Left ventricle myocardium superior (tissue), 1 donor: ENCODE measurements around the gene WFIKKN2. TPM values are rescaled to one million over a fixed set of nuclear protein-coding genes. Genes with fewer than 3 reads are reported as not detected.
A peak's percentile ranks its signal among the peaks of the same experiment; 100 is the strongest.

Source experiments
- ATAC-seq: fragments of 200-7000 bp; cut with Tn5 transposase; one replicate; pipeline ENCODE4 v1.9.1; 2020; ENCODE audit warnings: mild to moderate bottlenecking, moderate library complexity
- DNase-seq: peaks from one replicate; pipeline ENCODE4 v3.0.0-alpha.2; 2020
- intact Hi-C: fragments of 100-400 bp; cut with micrococcal nuclease; formaldehyde crosslinking; loops from one replicate; pipeline ENCODE4 v1.11.0; 2022
- total RNA-seq: library from RNA; stranded (reverse); fragmentation: NEBNext Ultra II Directional; extraction: Animal tissue kit (Norgen Biotek cat#: 25700); gene quantifications from one replicate; pipeline ENCODE4 v1.2.1, GENCODE V29; 2021
- donor health status: DM: no; HTN: yes; CAD: no; lungs with severe emphysema.

The WFIKKN2 gene
- total RNA-seq, 1 donor from 2014 or later = 0.07 TPM

DNA sequence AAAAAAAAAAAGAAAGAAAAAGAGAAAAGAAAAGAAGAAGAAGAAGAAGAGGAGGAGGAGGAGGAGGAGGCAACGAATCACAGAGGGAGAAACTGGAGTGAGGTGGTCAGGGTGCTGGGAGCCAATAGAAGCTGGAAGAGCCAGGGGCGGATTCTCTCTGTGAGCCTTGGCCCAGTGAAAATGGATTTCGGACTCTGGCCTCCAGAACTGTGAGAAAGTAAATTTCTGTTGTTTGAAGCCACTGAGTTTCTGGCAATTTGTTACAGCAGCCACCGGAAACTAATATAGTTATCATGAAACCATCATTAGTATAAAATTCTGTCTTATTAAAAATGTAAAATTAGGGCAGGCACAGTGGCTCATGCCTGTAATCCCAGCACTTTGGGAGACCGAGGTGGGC lies 27.7 kb upstream of the WFIKKN2 start:
- intact Hi-C loops = no loop called here
- ATAC-seq = no peak
- DNase-seq = no peak

DNA sequence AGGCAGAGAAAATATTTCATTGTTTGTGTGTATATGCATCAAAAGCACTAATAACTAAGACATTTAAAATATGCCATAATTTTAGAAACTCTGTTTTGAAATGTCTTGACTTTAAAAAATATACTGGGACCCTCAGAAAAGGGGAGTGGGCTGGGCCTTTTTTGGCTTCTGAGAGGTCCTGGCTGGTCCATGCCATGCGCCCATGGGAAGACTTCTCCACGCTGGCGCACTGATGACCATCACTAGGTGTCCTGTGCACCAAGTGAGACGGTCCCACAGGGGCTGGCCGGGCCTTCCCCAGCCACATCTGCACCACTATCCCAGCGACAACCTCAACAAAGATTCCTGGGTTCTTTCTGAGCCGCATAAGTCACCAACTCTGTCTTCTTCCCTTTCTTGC lies 27.0 kb upstream of the WFIKKN2 start:
- DNase-seq = no peak
- intact Hi-C loops = no loop called here
- ATAC-seq = no peak

DNA sequence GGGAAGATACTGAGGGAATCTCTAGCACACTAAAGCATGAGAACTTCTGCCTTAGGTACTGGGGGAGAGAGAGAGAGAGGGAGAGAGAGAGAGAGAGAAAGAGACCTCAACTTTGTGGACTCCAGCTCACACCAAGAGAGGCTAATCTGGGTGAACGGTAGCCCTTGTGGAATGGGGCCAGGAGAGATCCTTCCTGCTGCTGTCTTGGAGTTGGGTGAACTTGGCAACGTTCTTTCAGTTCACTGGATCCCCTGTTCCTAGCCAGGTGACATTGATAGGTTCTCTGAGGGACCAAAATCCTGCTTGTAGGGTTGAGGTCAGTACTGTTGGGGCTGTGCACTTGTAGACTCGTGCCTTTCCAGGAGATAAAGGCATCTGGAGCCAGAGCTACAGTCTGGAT lies 26.5 kb upstream of the WFIKKN2 start:
- no peak for ATAC-seq

DNA sequence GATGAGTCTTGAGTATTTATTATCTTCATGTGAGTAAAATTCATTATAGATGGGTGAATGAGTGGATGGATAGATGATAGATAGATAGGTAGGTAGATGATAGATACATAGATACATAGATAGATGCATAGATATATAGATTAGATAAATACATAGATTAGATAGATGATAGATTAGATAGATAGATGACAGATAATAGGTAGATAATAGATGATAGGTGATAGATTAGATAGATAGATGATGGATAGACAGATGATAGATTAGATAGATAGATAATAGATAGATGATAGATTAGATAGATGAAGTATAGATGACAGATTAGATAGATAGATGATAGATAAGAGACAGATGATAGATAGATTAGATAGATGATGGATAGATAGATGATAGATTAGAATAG lies 21.8 kb upstream of the WFIKKN2 start:
- no peak for DNase-seq
- intact Hi-C loops = no loop called here
- no peak for ATAC-seq

More for the DNA sequence above, 26.5 kb upstream of the WFIKKN2 start:
- intact Hi-C loops = no loop called here
- no peak for DNase-seq

GRCh38 chr17:50815400-50815799 lies 20.0 kb upstream of the WFIKKN2 start:
- DNase-seq (no peak), ATAC-seq (no peak)
- intact Hi-C loops = no loop called here

- intact Hi-C loops = no loop called here
- ATAC-seq = peak; percentile 17
- DNase-seq = no peak
These were observed 19.1 kb upstream of the WFIKKN2 start for GRCh38 chr17:50816271-50816670.

- intact Hi-C loops = no loop called here
- ATAC-seq (peak; percentile 83), DNase-seq (peak; percentile 83)
These were observed 18.3 kb upstream of the WFIKKN2 start for GRCh38 chr17:50816771-50817751.

DNA sequence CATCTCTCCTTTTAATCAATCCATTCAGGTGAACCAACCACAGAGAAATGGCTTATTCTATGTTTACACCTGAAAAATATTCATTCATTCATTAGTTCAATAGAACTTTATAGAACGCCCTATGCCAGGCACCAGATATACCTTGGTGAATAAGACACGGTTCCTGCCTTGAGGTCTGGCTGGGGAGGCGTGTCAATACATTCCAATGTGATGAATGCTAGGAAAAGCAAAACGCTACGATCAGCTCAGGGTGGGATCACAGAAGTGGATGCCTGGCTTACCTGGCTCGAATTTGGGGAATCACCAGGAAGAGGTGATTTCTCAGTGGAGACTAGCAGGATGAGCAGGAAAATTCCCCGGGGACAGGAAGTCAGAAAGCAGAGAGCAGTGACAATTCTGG lies 17.5 kb upstream of the WFIKKN2 start:
- no peak for DNase-seq
- no peak for ATAC-seq
- intact Hi-C loops = no loop called here

DNA sequence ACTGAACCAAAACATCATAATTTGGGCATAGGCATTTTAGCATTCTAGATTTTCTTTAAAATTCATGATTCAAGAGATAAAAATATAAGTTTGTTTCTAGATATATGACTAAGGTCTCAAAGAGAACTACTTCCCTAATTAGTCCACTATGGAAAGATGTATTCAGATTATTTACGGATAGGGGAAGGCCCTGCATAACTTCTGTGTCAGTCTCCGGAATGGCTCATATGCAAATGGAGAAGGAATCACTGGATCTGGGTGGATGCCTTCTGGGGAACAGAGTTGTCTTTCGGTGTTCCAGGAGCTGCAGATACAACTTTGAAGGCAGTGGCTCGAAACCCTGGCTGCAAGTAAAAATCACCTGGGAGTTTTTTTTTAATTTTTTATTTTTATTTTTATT lies 17.1 kb upstream of the WFIKKN2 start:
- DNase-seq (no peak), ATAC-seq (no peak)
- intact Hi-C loops = no loop called here

DNA sequence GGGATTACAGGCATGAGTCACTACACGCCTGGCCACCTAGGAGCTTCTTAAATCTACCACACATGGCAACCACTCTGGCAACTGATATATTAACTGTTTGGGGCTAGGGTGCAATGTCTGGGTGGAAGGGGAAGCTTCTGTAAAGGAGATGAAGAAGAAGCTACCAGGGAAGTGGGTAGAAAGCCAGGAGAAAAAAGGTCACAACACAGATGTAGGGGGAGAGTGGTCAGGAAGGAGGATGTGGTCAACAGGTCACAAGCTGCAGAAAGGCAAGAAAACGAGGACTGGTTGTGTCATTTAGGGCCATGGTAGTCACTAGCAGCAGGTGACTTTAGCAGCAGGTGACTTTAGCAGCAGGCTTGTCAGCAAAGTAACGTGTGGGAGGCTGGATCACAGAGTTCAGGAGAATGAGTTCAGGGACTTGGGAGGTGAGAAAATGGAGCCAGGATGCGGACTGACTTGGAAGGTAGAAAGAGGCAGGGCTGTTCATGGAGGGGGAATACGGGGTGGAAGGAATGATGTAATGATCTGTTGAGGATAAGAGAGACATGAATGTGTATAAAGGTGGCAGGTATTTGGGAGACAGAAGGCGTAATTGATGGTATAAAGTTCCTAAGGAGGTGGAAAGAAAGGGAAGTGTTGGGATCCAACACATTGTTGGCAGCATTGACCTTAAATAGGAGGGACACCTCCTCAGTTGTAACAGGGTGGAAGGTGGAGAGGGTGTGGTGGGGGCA lies 16.3 kb upstream of the WFIKKN2 start:
- intact Hi-C loops = no loop called here
- DNase-seq (no peak), ATAC-seq (no peak)

DNA sequence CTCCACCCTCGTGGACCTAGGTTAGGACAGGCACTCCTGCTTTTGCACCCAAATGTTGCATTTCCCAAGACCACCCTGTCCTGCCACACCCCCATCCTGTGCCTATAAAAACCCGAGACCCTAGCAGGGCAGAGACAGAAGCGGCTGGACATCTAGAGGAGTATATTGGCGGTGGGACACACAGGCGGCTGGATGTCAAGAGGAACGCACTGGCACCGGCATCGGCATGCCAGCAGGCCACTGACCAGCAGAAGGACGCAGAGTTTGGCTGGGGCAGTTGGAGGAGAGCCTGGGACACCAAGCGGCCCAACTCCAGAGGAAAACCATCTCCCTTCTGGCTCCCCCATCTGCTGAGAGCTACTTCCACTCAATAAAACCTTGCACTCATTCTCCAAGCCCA lies 14.7 kb upstream of the WFIKKN2 start:
- intact Hi-C loops = no loop called here
- ATAC-seq (no peak), DNase-seq (no peak)

- DNase-seq (no peak), ATAC-seq (no peak)
- intact Hi-C loops = no loop called here
These were observed 12.8 kb upstream of the WFIKKN2 start for GRCh38 chr17:50822550-50822949.

- no peak for DNase-seq
- intact Hi-C loops = no loop called here
- no peak for ATAC-seq
These were observed 11.0 kb upstream of the WFIKKN2 start for GRCh38 chr17:50824429-50824828.

GRCh38 chr17:50825188-50825587 lies 10.2 kb upstream of the WFIKKN2 start:
- ATAC-seq (no peak), DNase-seq (no peak)
- intact Hi-C loops = no loop called here

DNA sequence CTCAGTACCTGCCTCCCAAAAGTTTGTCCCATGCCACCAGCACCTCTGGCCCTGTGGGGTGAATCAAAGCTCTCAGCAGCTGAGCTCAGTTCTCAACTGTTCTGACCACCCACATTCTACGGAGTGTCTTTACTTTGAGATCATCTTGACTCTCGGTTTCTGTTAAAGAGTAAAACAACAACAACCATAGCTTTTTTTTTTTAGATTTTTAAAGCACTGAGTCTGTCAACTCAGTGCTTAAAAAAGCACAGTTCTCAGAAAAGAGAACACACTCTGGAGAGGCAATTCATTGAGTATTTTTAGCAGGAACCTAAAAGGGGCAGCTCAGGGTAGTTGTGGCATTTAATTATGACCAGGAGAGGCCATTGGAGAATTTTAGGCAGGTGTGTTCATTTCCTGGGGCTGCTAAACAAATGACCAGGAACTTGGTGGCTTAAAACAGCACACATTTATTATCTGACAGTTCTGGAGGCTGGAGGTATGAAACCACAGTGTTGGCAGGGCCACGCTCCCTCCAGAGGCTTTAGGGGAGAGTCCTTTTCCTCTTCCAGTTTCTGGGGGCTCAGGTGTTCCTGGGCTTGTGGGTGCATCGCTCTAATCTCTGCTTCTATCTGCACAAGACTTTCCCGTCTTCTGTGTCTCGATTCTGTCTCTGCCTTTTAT lies 6.7 kb upstream of the WFIKKN2 start:
- peak; percentile 24 for ATAC-seq
- DNase-seq = no peak
- intact Hi-C loops = no loop called here

GRCh38 chr17:50829332-50829731 lies 6.1 kb upstream of the WFIKKN2 start:
- intact Hi-C loops = no loop called here

GRCh38 chr17:50830352-50830751 lies 5.0 kb upstream of the WFIKKN2 start:
- ATAC-seq (no peak), DNase-seq (no peak)
- intact Hi-C loops = no loop called here

More at GRCh38 chr17:50829332-50829731, 6.1 kb upstream of the WFIKKN2 start:
- ATAC-seq (no peak), DNase-seq (no peak)

- ATAC-seq (no peak), DNase-seq (no peak)
- intact Hi-C loops = no loop called here
These were observed 4.4 kb upstream of the WFIKKN2 start for GRCh38 chr17:50830994-50831393.

DNA sequence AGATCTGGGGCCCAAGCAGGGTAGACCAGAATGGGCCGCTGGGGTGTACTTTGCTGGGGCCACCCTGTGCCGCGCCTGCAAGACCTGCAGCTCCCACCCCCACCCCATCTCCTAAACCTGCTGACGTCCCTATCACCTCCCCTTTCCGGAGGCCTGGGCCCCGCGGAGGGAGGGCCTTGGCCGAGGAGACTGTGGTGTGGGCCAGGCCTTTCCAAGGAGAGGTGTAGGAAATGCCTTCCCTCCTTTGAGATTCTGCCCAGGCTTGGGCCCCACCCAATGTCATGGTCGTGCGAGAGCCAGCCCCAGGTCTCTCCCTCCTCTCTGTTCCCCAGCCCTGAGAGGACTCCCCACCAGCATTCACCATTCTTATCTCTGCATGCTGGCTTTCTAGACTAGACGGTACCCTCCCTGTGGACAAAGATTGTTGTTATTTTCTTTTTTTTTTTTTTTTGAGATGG lies 3.9 kb upstream of the WFIKKN2 start:
- no peak for ATAC-seq
- no peak for DNase-seq
- intact Hi-C loops = no loop called here
